ENCODE data around the gene CHST11. TPM values are rescaled to one million over a fixed set of nuclear protein-coding genes. Genes with fewer than 3 reads are reported as not detected.

The CHST11 gene
- total RNA-seq, 2 experiments from 2014 or later: 53.4 to 53.6 TPM

DNA sequence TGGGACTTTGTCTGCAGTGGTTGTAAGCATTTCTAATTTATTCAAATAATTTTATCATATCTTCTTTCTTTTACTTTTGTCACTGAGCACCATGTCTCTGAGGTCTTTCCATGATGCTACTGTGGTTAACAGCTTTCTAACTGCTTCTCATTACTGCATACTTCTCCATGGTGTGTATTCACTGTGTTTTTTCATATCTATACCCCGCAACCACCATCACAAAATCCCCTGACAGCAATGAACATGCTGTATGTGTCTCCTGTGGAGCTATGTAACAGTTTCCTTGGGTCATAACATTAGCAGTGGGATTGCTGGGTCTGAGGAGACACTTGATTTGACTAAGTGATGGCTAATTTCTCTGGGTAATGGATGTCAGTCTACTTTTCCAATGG is 29.2 kb upstream of the CHST11 start:
- DNase-seq (peak in 1 of 14 experiments; percentile 48), ATAC-seq (ENCODE audit: poor library complexity) (no peak)
- ChIA-PET POLR2A (no interaction called here), CTCF (no interaction called here)
- Mint-ChIP-seq H3K9me3 (no peaks in the 10 kb centered on the region), H3K4me3 (no peak overlapping the region), H3K4me1 (ENCODE audit: low read depth) (no peaks in the 10 kb centered on the region), H3K27me3 (no peaks in the 10 kb centered on the region), H3K27ac (no peak overlapping the region), H3K36me3 (ENCODE audit: low read depth) (no peaks in the 10 kb centered on the region)
- H3K4me1 ChIP-seq (ENCODE audit: insufficient read depth, low read length): no peaks in the 10 kb centered on the region
- intact Hi-C loops (cut with DNase I, micrococcal nuclease): no loop called here
- no peak overlapping the region for H3K4me3 ChIP-seq (ENCODE audit: low read length)
- no peak overlapping the region for H3K27ac ChIP-seq (ENCODE audit: low read depth in 1 of 2, low read length in 2 of 2)
- TF ChIP-seq, protein P1, sequence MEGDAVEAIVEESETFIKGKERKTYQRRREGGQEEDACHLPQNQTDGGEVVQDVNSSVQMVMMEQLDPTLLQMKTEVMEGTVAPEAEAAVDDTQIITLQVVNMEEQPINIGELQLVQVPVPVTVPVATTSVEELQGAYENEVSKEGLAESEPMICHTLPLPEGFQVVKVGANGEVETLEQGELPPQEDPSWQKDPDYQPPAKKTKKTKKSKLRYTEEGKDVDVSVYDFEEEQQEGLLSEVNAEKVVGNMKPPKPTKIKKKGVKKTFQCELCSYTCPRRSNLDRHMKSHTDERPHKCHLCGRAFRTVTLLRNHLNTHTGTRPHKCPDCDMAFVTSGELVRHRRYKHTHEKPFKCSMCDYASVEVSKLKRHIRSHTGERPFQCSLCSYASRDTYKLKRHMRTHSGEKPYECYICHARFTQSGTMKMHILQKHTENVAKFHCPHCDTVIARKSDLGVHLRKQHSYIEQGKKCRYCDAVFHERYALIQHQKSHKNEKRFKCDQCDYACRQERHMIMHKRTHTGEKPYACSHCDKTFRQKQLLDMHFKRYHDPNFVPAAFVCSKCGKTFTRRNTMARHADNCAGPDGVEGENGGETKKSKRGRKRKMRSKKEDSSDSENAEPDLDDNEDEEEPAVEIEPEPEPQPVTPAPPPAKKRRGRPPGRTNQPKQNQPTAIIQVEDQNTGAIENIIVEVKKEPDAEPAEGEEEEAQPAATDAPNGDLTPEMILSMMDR (IDR thresholded peaks at IDR 0.05): no peak
- peaks cover 0 to 8% of the 10 kb centered on the region in 2 experiments for H3K9me3 ChIP-seq (ENCODE audit: control insufficient read depth in 1 of 2, insufficient read depth in 1 of 2, low read length in 2 of 2)
- no peaks in the 10 kb centered on the region for H3K27me3 ChIP-seq (ENCODE audit: control insufficient read depth in 1 of 2, insufficient read depth in 2 of 2, low read length in 2 of 2)
- H3K36me3 ChIP-seq (ENCODE audit: insufficient read depth, low read length): no peaks in the 10 kb centered on the region

DNA sequence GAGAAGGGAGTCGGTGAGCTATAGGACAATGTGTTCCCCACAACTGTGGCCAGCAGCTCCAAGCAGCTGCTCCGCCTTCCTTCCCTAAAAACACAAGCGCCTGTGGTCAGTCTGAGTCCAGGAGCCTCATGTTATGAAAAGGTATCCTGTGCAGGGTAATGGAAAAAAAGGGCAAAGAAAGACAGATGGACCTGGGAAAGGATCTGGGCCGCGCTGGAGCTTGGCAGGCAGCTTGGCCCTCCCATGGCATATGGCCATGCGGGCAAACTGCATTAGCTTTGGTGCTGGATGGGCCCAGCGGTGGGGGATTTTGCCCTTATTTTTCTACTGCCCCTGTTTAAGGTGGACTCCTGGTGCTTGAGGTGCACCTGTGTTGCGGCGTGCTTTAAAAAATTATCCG is 23.7 kb upstream of the CHST11 start:
- Histone ChIP-seq H3K9me3 (ENCODE audit: control insufficient read depth in 1 of 2, insufficient read depth in 1 of 2, low read length in 2 of 2) (peaks cover 0 to 5% of the 10 kb centered on the region in 2 experiments), H3K4me1 (ENCODE audit: insufficient read depth, low read length) (no peaks in the 10 kb centered on the region), H3K4me3 (ENCODE audit: low read length) (no peak overlapping the region), H3K27me3 (ENCODE audit: control insufficient read depth in 1 of 2, insufficient read depth in 2 of 2, low read length in 2 of 2) (no peaks in the 10 kb centered on the region), H3K27ac (ENCODE audit: low read depth in 1 of 2, low read length in 2 of 2) (no peak overlapping the region), H3K36me3 (ENCODE audit: insufficient read depth, low read length) (no peaks in the 10 kb centered on the region)
- no peak for ATAC-seq (ENCODE audit: poor library complexity)
- H3K27me3 Mint-ChIP-seq: no peaks in the 10 kb centered on the region
- no peaks in the 10 kb centered on the region for H3K9me3 Mint-ChIP-seq
- POLR2A ChIA-PET: no interaction called here
- DNase-seq: no peak
- no peaks in the 10 kb centered on the region for H3K4me1 Mint-ChIP-seq (ENCODE audit: low read depth)
- CTCF ChIA-PET: no interaction called here
- no peak overlapping the region for H3K27ac Mint-ChIP-seq
- intact Hi-C loops (cut with DNase I, micrococcal nuclease): no loop called here
- H3K4me3 Mint-ChIP-seq: no peak overlapping the region
- TF ChIP-seq, protein P1 (IDR thresholded peaks at IDR 0.05): no peak
- H3K36me3 Mint-ChIP-seq (ENCODE audit: low read depth): no peaks in the 10 kb centered on the region

DNA sequence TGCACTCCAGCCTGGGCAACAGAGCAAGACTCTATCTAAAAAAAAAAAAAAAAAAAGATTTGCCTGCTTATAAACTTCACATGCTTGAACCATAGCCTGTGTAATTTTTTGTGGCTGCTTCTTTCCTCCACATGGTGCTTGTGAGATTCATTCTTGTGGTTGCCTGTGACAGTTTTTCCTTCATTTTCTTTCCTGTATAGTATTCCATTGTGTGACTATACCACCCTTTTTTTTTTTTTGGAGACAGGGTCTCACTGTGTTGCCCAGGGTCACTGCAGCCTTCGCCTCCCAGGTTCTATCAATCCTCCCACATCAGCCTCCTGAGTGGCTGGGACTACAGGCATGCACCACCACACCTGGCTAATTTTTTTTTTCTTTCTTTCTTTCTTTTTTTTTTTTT is 22.6 kb upstream of the CHST11 start:
- no peaks in the 10 kb centered on the region for H3K4me1 Mint-ChIP-seq (ENCODE audit: low read depth)
- TF ChIP-seq, protein P1 (IDR thresholded peaks at IDR 0.05): no peak
- Histone ChIP-seq H3K27ac (ENCODE audit: low read depth in 1 of 2, low read length in 2 of 2) (no peak overlapping the region), H3K27me3 (ENCODE audit: control insufficient read depth in 1 of 2, insufficient read depth in 2 of 2, low read length in 2 of 2) (no peaks in the 10 kb centered on the region), H3K9me3 (ENCODE audit: control insufficient read depth in 1 of 2, insufficient read depth in 1 of 2, low read length in 2 of 2) (no peaks in the 10 kb centered on the region), H3K36me3 (ENCODE audit: insufficient read depth, low read length) (no peaks in the 10 kb centered on the region), H3K4me3 (ENCODE audit: low read length) (no peak overlapping the region), H3K4me1 (ENCODE audit: insufficient read depth, low read length) (no peaks in the 10 kb centered on the region)
- H3K36me3 Mint-ChIP-seq (ENCODE audit: low read depth): no peaks in the 10 kb centered on the region
- H3K9me3 Mint-ChIP-seq: no peaks in the 10 kb centered on the region
- no peak for ATAC-seq (ENCODE audit: poor library complexity)
- CTCF ChIA-PET: interaction anchor here (0.6 kb wide), 1 partner anchor 192 kb away, joined by 5 read pairs; no protein-coding TSS in a partner anchor
- intact Hi-C loops (cut with DNase I, micrococcal nuclease): no loop called here
- no peak overlapping the region for H3K27ac Mint-ChIP-seq
- POLR2A ChIA-PET: interaction anchor here (0.9 kb wide), 1 partner anchor 34 kb away, joined by 3 read pairs; no protein-coding TSS in a partner anchor
- H3K27me3 Mint-ChIP-seq: no peaks in the 10 kb centered on the region
- H3K4me3 Mint-ChIP-seq: no peak overlapping the region
- DNase-seq: no peak

Data from CD4-positive, alpha-beta T cell (primary cell).